ENCODE data around the gene RAD23A.
"Not testable (repeated sequence)": the region's sequence is repeated elsewhere in the genome, so short reads cannot be mapped to it uniquely, and the experiment has no call there.

RAD23A gene

GRCh38 chr19:12945479-12946091, at the start of gene RAD23A:
RAD23A (plus strand) TSS chr19:12945862; CDS start chr19:12945949, 87 bp downstream.
- peak; percentile 98 for DNase-seq

GRCh38 chr19:12896460-12896859, 49.2 kb upstream of the RAD23A start:
- no peak for DNase-seq

- DNase-seq: no peak
Observed at GRCh38 chr19:12899891-12900518, 45.7 kb upstream of the RAD23A start.

GRCh38 chr19:12907166-12907565, 38.5 kb upstream of the RAD23A start:
- DNase-seq: no peak

GRCh38 chr19:12912571-12912970, 33.1 kb upstream of the RAD23A start:
- no peak for DNase-seq

- peak; percentile 65 for DNase-seq
Observed at GRCh38 chr19:12913011-12913561, 32.6 kb upstream of the RAD23A start.

GRCh38 chr19:12913851-12914690, 31.6 kb upstream of the RAD23A start:
- no peak for DNase-seq

- DNase-seq: not testable (repeated sequence)
Observed at GRCh38 chr19:12915860-12916259, 29.8 kb upstream of the RAD23A start.

- DNase-seq: no peak
Observed at GRCh38 chr19:12918253-12918652, 27.4 kb upstream of the RAD23A start.

GRCh38 chr19:12921047-12921446, 24.6 kb upstream of the RAD23A start:
- no peak for DNase-seq

GRCh38 chr19:12922959-12923358, 22.7 kb upstream of the RAD23A start:
- no peak for DNase-seq

- DNase-seq: no peak
Observed at GRCh38 chr19:12924621-12925310, 20.9 kb upstream of the RAD23A start.

- DNase-seq: no peak
Observed at GRCh38 chr19:12930002-12930645, 15.5 kb upstream of the RAD23A start.

GRCh38 chr19:12932392-12933286, 13.0 kb upstream of the RAD23A start:
- no peak for DNase-seq

GRCh38 chr19:12933287-12934072, 12.2 kb upstream of the RAD23A start, which contains the start of gene FARSA:
FARSA (minus strand) TSS chr19:12933711; CDS start chr19:12933696, 15 bp downstream.
- peak; percentile 97 for DNase-seq

- no peak for DNase-seq
Observed at GRCh38 chr19:12935071-12935470, 10.6 kb upstream of the RAD23A start.

- DNase-seq: no peak
Observed at GRCh38 chr19:12936582-12936981, 9.1 kb upstream of the RAD23A start.

- peak; percentile 66 for DNase-seq
Observed at GRCh38 chr19:12937093-12937926, 8.4 kb upstream of the RAD23A start.
